Dedifferentiated amniotic fluid mesenchymal stem cell (primary cell): Measurements from ENCODE around the gene BCL6.

Experiments
- DNase-seq: peaks from one replicate; pipeline ENCODE4 v3.0.0-alpha.2; 2016; ENCODE audit errors: extremely low spot score

Gene BCL6

GRCh38 chr3:187739094-187739560 is 6.1 kb downstream of the BCL6 start:
- DNase-seq, result no peak

- peak; percentile 93 for DNase-seq
Observed at GRCh38 chr3:187738331-187739093, 6.8 kb downstream of the BCL6 start.

GRCh38 chr3:187738071-187738330 is 7.3 kb downstream of the BCL6 start:
- no peak for DNase-seq

- peak; percentile 48 for DNase-seq
Observed at GRCh38 chr3:187737368-187738070, 7.7 kb downstream of the BCL6 start.

- no peak for DNase-seq
Observed at GRCh38 chr3:187737006-187737367, 8.3 kb downstream of the BCL6 start.

GRCh38 chr3:187736418-187736871 is 8.8 kb downstream of the BCL6 start:
- no peak for DNase-seq

- DNase-seq, result no peak
Observed at GRCh38 chr3:187735837-187736236, 9.4 kb downstream of the BCL6 start.

- DNase-seq, result no peak
Observed at GRCh38 chr3:187735383-187735782, 9.9 kb downstream of the BCL6 start.

- DNase-seq, result no peak
Observed at GRCh38 chr3:187734841-187735240, 10.4 kb downstream of the BCL6 start.

GRCh38 chr3:187733371-187733770 is 11.9 kb downstream of the BCL6 start:
- DNase-seq, result no peak

- no peak for DNase-seq
Observed at GRCh38 chr3:187729598-187729997, 15.7 kb downstream of the BCL6 start.

GRCh38 chr3:187728940-187729583 is 16.2 kb downstream of the BCL6 start:
- no peak for DNase-seq

GRCh38 chr3:187728248-187728647 is 17.0 kb downstream of the BCL6 start:
- no peak for DNase-seq

- no peak for DNase-seq
Observed at GRCh38 chr3:187726564-187726963, 18.7 kb downstream of the BCL6 start.

- DNase-seq, result no peak
Observed at GRCh38 chr3:187725653-187726370, 19.5 kb downstream of the BCL6 start.

GRCh38 chr3:187725224-187725623 is 20.0 kb downstream of the BCL6 start:
- DNase-seq, result no peak

GRCh38 chr3:187722206-187722612 is 23.1 kb downstream of the BCL6 start:
- no peak for DNase-seq

GRCh38 chr3:187721055-187721454 is 24.2 kb downstream of the BCL6 start:
- no peak for DNase-seq

GRCh38 chr3:187720337-187720670 is 25.0 kb downstream of the BCL6 start:
- DNase-seq, result no peak

- no peak for DNase-seq
Observed at GRCh38 chr3:187719628-187720336, 25.5 kb downstream of the BCL6 start.

GRCh38 chr3:187718802-187719201 is 26.5 kb downstream of the BCL6 start:
- DNase-seq, result no peak

GRCh38 chr3:187717572-187717971 is 27.7 kb downstream of the BCL6 start:
- no peak for DNase-seq
